NCI-H82 treated with DMSO at 0.1 percent for 48 hours (cell line): ENCODE results near the gene SH3GLB2.
A peak's percentile ranks its signal among the peaks of the same experiment; 100 is the strongest.

Source experiments
- DNase-seq: peaks from one replicate; lab custom pipeline; 2025; ENCODE audit not compliant: unreplicated experiment; lab: John Stamatoyannopoulos, UW

Gene SH3GLB2

DNA sequence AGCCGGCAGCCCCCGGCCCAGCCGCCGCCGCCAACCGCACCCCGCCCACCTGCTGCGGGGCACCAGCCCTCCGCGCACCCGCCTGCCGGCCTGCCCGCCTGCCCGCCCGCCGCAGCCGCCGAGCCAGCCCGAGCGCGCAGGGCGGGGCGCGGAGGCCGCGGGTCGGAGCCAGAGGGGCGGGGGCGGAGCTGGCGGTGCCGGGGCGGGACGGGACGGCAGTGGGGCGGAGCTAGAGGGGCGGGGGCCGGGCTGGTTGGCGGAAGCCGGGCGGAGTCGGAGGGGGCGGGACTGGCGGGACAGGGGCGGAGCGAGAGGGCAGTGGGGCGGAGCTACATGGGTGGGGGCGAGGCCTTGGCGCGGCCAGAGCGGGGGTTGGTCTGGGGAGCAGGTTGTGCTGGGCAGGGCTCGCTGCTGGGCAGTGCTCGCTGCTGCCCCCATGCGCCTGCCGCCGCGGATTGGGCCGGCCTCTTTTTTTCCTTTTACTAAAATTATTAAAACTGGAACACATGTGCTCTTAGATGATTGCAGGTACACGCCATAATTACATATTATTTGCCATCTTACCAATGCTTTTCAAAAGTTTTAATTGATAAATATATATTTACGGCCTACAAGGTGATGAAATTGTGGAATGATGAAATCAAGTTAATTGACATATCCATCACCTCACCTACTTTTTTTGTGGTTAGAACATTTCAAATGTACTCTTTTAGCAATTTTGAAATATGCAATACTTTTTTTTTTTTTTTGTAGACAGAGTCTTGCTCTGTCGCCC is at the start of gene SH3GLB2:
Gene SH3GLB2 (minus strand): TSS at position 140 of the 775 bp plus-strand sequence. CDS start 177 bp downstream, outside the sequence.
- DNase-seq, result peak; percentile 70

DNA sequence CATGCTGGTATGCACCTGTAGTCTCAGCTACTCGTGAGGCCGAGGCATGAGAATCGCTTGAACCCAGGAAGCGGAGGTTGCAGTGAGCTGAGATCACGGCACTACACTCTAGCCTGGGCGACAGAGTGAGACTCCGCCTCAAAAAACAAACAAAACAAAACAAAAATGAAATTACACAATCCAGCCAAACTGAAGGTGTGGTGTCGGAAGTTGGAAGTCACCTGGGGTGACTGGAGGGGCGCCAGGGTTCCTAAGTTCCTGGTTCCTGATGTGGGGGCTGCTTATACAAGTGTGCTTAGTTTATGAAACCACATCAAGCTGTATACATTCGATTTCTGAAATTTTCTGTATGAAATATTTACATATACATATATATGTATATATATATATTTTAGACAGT is 49.1 kb upstream of the SH3GLB2 start:
- DNase-seq, result no peak

DNA sequence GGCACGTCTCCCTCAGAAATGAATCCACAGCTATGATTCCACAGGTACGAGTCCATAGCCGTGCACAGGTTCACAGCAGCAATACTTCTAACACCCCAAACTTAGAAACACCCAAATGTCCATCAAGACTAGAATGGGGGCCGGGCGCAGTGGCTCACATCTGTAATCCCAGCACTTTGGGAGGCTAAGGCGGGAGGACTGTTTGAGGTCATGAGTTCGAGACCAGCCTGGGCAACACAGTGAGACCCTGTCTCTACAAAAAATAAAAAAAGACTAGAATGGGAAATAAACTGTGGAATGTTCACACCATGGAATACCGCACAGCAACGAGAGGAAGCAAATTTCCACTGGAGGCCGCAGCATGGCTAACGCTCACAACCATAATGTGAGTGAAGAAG is 48.5 kb upstream of the SH3GLB2 start:
- no peak for DNase-seq

DNA sequence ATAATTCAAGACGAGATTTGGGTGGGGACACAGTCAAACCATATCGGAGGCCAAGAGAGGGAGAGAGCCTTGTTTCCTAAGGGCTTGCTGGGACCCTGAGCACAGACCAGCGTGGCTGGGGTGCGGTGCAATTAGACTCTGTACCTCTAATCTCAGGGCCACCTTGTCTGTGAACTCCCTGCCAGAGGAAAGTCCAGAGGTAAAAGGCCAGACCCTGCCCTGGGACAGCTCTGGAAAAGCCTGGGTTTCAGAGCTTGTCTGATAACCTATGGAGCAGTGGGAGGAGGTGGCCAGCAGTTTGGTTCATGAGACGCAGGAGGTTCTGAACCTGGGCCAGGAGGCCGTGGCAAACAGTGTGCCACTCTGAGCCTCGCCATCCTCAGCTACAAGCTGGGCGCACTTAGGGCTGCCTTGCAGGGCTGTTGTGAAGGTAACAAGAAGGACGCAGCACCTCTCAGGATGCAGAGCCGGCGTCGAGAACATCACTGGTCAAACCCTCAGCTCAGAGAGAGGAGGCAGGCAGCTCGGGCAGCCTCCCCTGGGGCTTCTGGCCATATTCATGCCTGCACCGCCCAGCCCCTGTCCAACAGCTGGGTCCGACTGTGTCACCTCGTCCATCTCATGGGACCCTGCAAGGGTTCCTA is 48.0 kb upstream of the SH3GLB2 start:
- DNase-seq, result no peak

DNA sequence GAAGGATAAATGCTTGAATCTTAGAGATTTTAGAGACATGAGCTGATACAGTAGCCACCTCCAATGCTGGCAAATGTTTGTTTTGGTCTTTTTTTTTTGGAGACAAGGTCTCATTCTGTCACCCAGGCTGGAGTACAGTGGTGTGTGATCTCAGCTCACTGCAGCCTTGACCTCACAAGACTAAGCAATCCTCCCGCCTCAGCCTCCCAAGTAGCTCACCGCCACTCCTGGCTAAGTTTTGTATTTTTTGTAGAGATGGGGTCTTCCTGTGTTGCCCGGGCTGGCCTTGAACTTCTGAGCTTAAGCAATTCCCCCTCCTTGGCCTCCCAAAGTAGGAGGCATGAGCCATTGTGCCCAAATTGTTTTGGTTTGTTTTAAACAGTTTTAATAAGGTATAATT is 46.0 kb upstream of the SH3GLB2 start:
- DNase-seq, result no peak

DNA sequence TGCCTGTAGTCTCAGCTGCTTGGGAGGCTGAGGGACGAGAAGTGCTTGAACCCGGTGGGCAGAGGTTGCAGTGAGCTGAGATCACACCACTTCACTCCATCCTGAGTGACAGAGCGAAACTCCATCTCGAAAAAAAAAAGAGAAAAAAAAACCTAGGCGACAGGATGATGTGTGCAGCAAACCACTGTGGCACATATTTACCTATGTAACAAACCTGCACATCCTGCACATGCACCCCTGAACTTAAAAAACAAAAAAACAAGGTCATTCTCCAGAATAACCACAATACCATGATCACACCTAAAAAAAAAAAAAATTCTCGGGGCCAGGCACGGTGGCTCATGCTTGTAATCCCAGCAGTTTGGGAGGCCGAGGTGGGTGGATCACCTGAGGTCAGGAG is 45.3 kb upstream of the SH3GLB2 start:
- DNase-seq, result no peak

DNA sequence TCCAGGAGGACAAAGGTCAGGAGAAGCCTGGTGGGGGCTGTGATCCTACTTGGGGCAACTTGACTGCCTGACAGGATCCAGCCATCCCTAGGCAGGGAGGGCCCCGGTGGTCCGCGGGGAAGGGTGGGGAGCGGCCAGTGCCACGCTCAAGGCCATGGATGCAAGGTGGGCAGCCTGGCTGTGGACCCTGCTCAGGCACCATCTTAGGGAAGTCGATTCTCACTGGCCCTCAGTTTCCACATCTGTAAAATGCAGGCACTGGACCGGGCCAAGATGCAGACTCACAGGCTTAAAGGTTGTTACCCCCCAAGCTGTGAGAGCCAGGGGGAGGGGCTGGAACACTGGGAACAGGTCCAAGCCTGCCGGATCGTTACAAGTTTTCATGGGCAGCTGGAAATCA is 44.0 kb upstream of the SH3GLB2 start:
- no peak for DNase-seq

DNA sequence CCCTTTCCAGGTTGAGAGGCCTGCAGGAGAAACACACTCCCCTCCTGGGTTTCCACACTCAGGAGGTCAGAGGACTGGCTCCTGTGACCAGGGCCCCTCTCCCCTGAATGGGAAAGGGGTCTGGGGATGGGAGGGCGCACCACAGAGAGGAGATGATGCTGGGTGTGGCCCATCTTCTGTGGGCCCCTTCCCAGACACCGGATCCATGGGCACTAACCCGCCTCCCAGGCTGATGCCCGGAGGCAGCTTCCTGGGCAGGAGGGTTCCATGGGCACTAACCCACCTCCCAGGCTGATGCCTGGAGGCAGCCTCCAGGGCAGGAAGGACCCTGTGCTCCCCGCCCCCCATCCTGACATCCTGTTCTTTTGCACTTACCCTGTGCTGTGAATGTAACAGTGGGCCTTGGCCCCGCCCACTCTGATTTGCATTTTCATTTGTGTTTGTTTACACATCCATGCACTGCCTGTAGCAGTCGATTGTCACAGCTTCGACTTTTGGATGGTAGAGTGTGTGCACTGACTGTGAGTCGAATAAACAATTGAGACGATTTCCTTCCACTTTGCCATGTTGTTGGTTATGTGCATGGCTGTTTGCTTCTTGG is 43.5 kb upstream of the SH3GLB2 start:
- DNase-seq, result no peak

DNA sequence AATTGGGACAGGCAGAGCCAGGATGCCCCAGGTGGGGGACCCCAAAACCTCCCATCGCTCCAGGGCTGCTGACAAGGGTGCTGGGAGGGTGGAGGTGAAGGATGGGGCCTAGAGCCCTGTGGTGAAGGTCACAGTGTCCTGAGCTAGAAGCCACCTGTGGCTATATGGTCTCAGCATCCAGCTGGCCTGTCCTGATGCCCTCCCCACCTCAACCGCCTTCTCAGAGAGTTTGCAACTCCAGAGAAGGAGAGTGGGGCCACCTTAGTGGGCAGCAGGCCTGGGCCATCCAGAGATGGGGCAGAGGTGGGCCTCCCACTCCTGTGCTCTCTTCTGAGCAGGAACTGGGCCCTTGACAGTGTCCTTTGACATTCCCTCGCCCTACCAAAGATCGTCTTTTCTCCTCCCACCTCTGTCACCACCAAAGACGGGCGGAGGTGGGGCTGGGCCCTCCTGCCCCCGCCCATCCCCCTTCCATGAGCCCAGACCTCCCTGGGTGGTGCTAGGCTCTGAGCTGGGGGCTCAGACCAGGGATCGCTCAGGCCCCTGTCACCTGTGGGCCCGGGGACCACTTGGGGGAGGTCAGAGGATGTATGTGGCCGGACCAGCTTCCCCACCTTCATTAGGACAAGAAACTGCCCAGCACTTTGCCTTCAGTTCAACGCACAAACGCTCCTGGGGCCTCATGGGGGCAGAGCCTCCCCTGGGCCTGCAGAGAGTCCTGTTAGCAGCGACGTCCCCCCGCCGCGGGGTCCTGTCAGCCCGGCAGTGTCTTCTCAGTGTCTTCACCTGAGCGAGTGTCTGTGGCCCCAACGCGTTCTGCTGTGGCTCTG is 42.8 kb upstream of the SH3GLB2 start:
- DNase-seq, result no peak

DNA sequence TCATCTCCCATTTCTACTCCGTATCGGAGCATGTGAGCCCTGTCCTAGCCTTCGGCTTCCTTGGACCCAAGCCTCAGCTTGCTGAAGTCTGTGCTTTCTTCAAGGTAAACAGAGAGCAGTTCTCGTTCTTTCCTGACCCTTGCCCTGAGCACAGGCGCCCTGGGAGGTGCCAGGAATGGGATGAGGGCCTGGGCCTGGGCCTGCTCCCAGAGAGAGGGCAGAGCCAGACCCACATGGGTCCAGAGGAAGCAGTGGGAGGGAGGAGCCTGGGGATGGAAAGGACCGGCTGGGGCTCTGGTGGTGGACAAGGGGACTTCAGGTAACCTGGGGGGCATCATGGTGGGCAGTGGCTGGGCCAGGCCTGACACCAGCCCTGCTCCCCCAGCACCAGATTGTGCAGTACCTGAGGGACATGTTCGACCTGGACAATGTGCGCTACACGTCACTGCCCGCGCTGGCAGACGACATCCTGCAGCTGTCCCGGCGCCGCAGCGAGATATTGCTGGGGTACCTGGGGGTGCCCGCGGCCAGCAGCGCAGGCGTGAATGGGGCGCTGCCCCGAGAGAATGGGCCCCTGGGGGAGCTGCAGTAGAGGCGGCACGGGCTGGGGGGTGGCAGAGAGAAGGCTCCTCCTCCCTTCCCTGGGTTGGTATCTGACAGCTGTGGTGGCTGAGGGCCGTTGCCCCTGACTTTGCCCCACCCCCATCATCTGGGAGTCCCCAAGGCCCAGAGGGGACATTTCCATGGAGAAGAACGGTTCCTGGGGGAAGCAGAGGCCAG is 41.9 kb upstream of the SH3GLB2 start:
- DNase-seq, result no peak

DNA sequence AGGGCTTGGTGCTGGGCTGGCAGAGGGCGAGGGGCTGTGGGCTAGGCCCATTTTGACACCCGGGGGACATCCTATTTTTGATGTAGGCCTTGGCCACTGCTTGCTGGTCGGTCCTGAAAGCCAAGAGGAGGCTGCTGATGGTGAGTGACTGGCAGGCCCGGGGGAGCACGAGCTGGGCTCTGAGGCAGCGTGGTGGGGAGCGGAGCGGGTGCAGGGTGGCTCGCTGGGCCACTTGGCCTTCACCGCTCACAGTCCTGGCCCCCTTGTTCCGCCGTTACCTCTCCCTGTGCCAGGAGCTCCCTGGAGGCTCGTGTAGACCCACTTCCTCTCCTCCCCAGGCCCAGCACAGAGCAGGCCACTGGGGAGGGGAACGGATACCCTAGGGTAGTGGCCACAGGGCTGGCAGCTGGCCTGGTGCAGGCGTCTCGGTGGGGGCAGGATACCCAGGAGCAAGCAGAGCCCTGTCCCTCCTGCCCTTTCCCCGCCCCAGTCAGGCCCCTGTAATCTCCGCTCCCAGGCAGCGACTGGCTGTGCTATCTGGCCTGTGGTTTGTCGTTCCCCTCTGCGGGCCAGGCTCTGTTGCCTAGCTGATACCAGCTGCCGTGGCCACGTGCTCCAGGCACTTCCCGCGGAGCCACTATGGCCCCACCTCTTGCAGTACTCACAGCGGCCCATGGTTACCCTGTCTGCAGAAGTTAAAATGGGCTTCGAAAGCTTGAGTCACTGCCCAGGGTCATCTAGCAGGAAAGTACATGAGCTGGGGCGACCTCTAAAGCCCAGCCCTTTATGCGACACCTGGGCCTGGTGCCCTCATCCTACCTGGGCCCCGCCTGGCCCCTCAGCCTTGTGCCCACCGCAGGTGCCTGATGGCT is 41.1 kb upstream of the SH3GLB2 start:
- peak; percentile 6 for DNase-seq

DNA sequence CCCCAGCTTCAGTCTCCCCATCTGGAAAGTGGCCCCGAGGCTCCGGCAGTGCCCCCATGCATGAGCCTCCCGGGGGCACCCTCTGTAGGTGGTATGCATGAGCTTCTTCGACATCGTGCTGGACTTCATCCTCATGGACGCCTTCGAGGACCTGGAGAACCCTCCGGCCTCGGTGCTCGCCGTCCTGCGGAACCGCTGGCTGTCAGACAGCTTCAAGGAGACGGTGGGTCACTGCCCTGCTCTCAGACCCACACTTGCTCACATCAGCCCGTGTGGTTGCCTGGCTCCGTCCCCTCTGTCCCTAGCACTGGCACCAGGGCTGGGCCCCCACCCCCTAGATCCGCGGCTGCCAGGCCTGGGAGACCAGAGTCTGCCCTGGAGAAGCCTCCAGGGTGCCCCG is 40.0 kb upstream of the SH3GLB2 start:
- DNase-seq, result no peak

DNA sequence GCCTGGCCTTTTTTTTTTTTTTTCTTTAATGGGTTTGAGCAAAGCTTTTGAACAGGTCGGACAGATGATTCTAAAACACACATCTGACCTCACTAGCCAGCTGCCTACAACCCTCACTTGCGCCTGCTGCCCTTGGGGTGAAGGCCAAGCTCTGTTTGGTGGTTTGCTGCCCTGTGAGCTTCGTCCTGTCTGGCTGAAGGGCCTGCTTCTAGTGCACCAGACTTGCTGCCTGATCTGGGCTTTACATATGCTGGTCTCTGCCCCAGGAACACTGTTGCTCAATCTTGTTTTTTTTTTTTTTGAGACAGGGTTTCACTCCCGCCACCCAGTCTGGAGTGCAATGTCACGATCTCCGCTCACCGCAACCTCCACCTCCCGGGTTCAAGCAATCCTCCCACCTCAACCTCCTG is 36.4 kb upstream of the SH3GLB2 start:
- DNase-seq, result no peak

DNA sequence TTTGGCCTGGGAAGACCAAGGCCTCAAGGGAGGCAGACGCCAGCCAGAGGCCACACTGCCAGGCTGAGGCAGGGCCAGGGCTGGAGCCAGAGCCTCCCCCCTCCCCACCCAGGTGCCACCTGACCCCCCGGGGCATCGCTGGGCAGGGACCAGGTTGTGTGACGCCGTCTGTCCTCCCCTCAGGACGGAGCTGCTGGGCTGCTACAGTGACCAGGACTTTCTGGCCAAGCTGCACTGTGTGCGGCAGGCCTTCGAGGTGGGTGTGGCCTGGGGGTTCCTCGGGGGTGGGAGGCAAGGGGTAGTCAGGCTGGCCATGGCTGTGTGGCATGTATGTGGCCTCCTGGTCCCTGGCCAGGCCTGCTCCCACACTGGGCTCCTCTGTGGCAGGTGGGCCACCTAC is 34.9 kb upstream of the SH3GLB2 start:
- DNase-seq, result no peak

DNA sequence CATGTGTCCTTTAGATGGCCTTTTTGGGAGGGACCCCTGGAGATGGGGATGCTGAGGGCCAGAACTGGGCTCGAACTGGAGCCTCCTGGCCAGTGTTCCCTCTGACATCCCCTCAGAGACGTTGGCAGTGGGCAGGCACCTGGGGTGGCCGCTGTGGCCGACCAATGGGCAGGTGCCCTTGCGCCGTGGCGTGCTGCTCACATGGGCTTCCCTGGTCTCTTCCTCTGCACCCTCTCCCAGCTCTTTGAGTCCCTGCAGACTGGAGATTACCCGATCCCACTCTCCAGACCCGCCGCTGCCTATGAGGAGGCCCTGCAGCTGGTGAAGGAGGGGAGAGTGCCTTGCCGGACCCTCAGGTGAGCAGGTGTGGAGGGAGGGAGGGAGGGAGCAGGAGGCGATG is 32.9 kb upstream of the SH3GLB2 start:
- no peak for DNase-seq

DNA sequence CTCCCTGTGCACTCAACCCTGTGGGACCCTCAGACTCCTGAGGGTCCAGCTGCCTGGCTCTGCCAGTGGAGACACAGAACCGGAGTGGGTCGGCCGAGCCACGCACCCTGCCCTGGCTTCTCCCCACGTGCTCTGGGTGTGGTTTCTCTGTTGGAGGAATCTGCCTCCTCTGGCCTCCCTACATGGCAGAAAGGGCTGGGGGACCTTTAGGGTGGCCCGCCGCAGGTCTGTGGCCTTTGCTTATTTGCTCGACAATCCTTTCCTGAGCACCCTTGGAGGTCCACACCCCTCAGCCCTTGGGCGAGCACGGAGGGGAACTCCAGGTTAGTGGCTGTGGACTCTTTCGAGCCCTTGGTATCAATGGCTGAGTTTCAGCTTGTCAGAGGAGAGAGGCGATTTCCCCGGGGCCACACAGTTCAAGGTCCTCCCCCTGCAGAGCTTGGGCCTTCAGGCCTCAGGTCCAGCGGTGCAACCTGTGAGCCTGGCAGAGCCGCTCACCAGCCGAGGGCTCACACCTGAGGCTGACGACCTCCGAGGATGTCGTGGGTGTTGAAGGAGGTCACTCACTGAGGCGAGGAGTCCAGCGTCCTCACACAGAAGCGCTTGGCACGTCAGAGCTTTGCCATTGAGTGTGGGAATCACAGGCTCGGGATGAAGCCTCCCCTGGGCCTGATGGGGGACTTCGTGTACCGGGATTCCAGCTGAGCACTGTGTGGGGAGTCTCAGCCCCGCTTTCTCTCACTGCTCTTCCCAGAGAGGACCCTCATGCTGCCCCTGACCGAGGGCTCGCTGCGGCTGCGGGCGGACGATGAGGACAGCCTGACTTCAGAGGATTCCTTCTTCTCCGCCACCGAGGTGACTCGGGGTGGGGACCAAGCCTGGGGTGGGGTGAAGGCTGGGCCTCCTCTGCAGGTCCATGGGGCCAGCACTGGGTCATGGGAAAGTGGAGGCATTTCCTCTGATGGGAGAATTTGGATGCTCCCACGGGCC is 32.0 kb upstream of the SH3GLB2 start:
- no peak for DNase-seq

DNA sequence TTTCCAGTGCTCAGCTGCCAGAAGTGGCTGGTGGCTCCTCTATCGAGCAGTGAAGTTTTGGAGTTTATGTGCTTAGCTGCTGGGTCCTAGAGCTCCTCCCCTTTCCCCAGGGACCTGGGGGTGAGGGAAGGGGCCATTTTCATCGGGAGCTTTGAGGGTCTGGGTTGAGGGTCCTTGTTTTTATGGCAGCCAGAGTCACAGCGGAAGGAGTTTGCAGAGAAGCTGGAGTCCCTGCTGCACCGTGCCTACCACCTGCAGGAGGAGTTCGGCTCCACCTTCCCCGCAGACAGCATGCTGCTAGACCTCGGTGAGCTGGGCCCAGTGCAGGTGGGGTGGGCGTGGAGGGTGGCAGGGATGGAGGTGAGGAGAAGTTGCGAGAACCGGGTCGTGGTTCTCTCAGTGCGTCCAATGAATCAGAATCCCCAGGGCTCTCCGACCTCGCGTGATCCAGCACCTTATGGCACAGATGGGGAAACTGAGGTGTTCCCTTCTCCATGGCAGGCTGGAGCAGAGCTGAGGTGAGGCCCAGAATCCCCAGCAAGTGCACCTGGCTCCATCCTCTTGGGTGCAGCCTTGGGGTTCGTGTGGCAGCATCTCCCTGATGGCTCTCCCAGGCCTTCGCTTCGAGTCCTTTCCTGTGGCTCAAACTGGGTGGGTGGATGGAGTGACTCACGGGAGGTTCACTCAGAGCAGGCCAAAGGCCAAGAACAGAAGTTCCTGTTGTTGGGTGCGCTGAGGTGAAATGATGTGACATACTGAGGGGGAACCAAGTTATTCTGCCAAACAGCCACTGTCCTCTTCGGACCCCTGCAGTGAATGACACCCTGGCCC is 31.0 kb upstream of the SH3GLB2 start:
- no peak for DNase-seq
